HepG2 (cell line): ENCODE data around the gene NEURL3. TPM values are rescaled to one million over a fixed set of nuclear protein-coding genes. Genes with fewer than 3 reads are reported as not detected.

Experiments used
- DR1 ChIP-seq: sonication (generic); formaldehyde crosslinking; IDR thresholded peaks from 2 replicates; pipeline ENCODE4 v1.8.0; 2021; ENCODE audit warnings: mild to moderate bottlenecking, missing genetic modification reagents, inconsistent platforms
- HCFC1 ChIP-seq: fragments of 150-350 bp; IDR thresholded peaks from 2 replicates; pipeline ENCODE4 v1.6.1; 2014; ENCODE audit warnings: low read depth, low read length
- IRX3 ChIP-seq: sonication (generic); formaldehyde crosslinking; IDR thresholded peaks from 2 replicates; pipeline ENCODE4 v1.8.1; 2023; ENCODE audit warnings: mild to moderate bottlenecking, low read depth, missing genetic modification reagents, borderline replicate concordance
- KDM6A ChIP-seq: IDR thresholded peaks from 2 replicates; pipeline ENCODE4 v1.6.1; 2016; ENCODE audit warnings: low read depth
- NR2F2 ChIP-seq: IDR thresholded peaks from 2 replicates; pipeline ENCODE4 v1.6.1; 2012; ENCODE audit warnings: low read depth, inconsistent platforms, borderline replicate concordance
- REPIN1 ChIP-seq: sonication (generic); formaldehyde crosslinking; IDR thresholded peaks from 2 replicates; pipeline ENCODE4 v1.8.0; 2022; ENCODE audit warnings: missing genetic modification reagents, low read depth, mild to moderate bottlenecking, borderline replicate concordance
- TBP ChIP-seq: sonication (generic); formaldehyde crosslinking; IDR thresholded peaks from 2 replicates; pipeline ENCODE4 v1.5.0; 2020; ENCODE audit warnings: missing genetic modification reagents
- TEAD2 ChIP-seq: sonication (generic); formaldehyde crosslinking; IDR thresholded peaks from 2 replicates; pipeline ENCODE4 v1.9.0; 2021; ENCODE audit warnings: missing genetic modification reagents
- ZFP36 ChIP-seq: fragments of 150-350 bp; IDR thresholded peaks from 2 replicates; pipeline ENCODE4 v1.6.1; 2018; ENCODE audit warnings: borderline replicate concordance, low read length, low read depth; ENCODE audit not compliant: partially characterized antibody
- ZFP37 ChIP-seq: sonication (generic); formaldehyde crosslinking; IDR thresholded peaks from 2 replicates; pipeline ENCODE4 v1.4.0; 2020; ENCODE audit warnings: missing genetic modification reagents, borderline replicate concordance
- ZNF207 ChIP-seq: fragments of 450-650 bp; IDR thresholded peaks from 2 replicates; pipeline ENCODE4 v1.6.1; 2016; ENCODE audit warnings: antibody characterized with exemption, borderline replicate concordance
- ZNF275 ChIP-seq: sonication (generic); formaldehyde crosslinking; IDR thresholded peaks from 2 replicates; pipeline ENCODE4 v1.8.0; 2022; ENCODE audit warnings: missing genetic modification reagents, mild to moderate bottlenecking, inconsistent platforms, borderline replicate concordance
- ZNF337 ChIP-seq: sonication (generic); formaldehyde crosslinking; IDR thresholded peaks from 2 replicates; pipeline ENCODE4 v1.5.1; 2020; ENCODE audit warnings: missing genetic modification reagents, low read depth, mild to moderate bottlenecking, borderline replicate concordance
- ZNF619 ChIP-seq: sonication (generic); formaldehyde crosslinking; IDR thresholded peaks from 2 replicates; pipeline ENCODE4 v1.4.0; 2020; ENCODE audit warnings: mild to moderate bottlenecking, missing genetic modification reagents
- ZNF678 ChIP-seq: sonication (generic); formaldehyde crosslinking; IDR thresholded peaks from 2 replicates; pipeline ENCODE4 v1.4.0; 2020; ENCODE audit warnings: mild to moderate bottlenecking, missing genetic modification reagents
- ZSCAN9 ChIP-seq: IDR thresholded peaks from 2 replicates; pipeline ENCODE4 v1.6.1; 2016; ENCODE audit warnings: borderline replicate concordance
- polyA plus RNA-seq, 8 experiments: library from polyadenylated mRNA; depleted of rRNA in 3 of 8; stranded (reverse) in 7 of 8; unstranded in 1 of 8; fragments of >200 nt; fragmentation: Illumina TruSeq in 4 of 8; extraction: Trizol in 4 of 8; gene quantifications; 2 replicates each; pipeline versions ENCODE4 v1.2.1 to v1.2.3, GENCODE V29; 2011 to 2016; ENCODE audit warnings: low read depth in 4 of 8, missing spikeins in 1 of 8, mixed read lengths in 1 of 8; ENCODE audit not compliant: insufficient read depth in 1 of 8
- total RNA-seq, 5 experiments: library from RNA; depleted of rRNA; stranded (reverse); fragments of >200 nt; fragmentation: Illumina TruSeq; extraction: Trizol; gene quantifications; 2 replicates each; pipeline ENCODE4 v1.2.3, GENCODE V29; 2016; ENCODE audit warnings: low read depth in 1 of 5
- TF ChIP-seq, protein P1 (sequence below): sonication (generic); formaldehyde crosslinking; conservative IDR thresholded peaks from 2 replicates; pipeline ENCODE4 v1.4.0; 2020; ENCODE audit warnings: mild to moderate bottlenecking, missing genetic modification reagents, moderate library complexity
- TF ChIP-seq, protein P2 (sequence below): sonication (generic); formaldehyde crosslinking; IDR thresholded peaks from 2 replicates; pipeline ENCODE4 v1.9.0; 2022; ENCODE audit warnings: low read depth, missing genetic modification reagents
- TF ChIP-seq, protein P3 (sequence below): sonication (generic); formaldehyde crosslinking; IDR thresholded peaks from 2 replicates; pipeline ENCODE4 v1.4.0; 2020; ENCODE audit warnings: missing genetic modification reagents

Gene NEURL3
- total and polyA plus RNA-seq, 2 of the 13 experiments (the other 11 are each of a cell fraction or from before 2014, with no cell fraction given), result 0.16 to 1.2 TPM

DNA sequence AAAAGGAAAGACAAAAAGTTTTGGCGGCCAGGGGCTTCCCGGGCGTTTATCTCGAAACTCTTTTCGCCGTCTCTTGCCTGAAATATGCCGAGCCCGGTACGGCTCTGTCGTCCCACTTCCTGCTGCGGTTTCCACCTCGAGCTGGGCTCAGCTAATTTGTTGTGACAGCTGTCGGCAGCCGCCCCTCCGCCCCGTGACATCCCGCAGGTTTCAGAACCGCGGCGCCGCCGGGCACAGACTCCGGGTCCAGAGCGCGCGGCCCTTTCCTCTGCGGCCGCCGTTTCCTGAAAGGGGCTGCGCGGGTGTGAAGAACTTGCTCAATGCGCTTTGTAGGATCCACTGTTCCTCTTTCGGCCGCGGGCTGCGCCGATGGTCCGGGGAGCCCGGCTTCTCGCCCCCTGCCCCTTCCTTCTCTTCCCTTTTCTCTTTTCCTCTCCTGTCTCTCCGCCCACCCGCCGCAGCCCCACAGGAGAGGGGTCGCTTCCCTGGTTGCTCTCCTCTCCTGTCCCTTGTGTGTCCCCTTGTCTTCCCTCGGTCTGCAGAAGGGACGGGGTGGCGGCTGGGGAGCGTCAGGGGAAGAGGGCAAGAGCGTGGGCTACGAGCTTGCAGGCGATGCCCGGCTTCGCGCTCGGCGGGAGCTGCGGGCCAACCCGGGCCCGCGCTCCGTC, 32.0 kb upstream of the NEURL3 start (continued):
- TF ChIP-seq, protein P1, sequence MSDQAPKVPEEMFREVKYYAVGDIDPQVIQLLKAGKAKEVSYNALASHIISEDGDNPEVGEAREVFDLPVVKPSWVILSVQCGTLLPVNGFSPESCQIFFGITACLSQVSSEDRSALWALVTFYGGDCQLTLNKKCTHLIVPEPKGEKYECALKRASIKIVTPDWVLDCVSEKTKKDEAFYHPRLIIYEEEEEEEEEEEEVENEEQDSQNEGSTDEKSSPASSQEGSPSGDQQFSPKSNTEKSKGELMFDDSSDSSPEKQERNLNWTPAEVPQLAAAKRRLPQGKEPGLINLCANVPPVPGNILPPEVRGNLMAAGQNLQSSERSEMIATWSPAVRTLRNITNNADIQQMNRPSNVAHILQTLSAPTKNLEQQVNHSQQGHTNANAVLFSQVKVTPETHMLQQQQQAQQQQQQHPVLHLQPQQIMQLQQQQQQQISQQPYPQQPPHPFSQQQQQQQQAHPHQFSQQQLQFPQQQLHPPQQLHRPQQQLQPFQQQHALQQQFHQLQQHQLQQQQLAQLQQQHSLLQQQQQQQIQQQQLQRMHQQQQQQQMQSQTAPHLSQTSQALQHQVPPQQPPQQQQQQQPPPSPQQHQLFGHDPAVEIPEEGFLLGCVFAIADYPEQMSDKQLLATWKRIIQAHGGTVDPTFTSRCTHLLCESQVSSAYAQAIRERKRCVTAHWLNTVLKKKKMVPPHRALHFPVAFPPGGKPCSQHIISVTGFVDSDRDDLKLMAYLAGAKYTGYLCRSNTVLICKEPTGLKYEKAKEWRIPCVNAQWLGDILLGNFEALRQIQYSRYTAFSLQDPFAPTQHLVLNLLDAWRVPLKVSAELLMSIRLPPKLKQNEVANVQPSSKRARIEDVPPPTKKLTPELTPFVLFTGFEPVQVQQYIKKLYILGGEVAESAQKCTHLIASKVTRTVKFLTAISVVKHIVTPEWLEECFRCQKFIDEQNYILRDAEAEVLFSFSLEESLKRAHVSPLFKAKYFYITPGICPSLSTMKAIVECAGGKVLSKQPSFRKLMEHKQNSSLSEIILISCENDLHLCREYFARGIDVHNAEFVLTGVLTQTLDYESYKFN, result no peak
- TF ChIP-seq ZFP37 (CRISPR knock-in tag) (no peak), TBP (CRISPR knock-in tag) (no peak), ZNF337 (CRISPR knock-in tag) (no peak), DR1 (CRISPR knock-in tag) (no peak), IRX3 (CRISPR knock-in tag) (no peak), KDM6A (CRISPR knock-in tag) (no peak), TEAD2 (CRISPR knock-in tag) (no peak), ZNF275 (CRISPR knock-in tag) (no peak), ZNF678 (CRISPR knock-in tag) (no peak), NR2F2 (no peak; the same call in 1 of the 2 replicates), ZNF619 (no peak), ZFP36 (no peak), REPIN1 (CRISPR knock-in tag) (0 out of 2 replicates have a peak, but pooled peaks have one; percentile 20), HCFC1 (no peak), ZSCAN9 (CRISPR knock-in tag) (no peak), ZNF207 (no peak)
- TF ChIP-seq, protein P2, sequence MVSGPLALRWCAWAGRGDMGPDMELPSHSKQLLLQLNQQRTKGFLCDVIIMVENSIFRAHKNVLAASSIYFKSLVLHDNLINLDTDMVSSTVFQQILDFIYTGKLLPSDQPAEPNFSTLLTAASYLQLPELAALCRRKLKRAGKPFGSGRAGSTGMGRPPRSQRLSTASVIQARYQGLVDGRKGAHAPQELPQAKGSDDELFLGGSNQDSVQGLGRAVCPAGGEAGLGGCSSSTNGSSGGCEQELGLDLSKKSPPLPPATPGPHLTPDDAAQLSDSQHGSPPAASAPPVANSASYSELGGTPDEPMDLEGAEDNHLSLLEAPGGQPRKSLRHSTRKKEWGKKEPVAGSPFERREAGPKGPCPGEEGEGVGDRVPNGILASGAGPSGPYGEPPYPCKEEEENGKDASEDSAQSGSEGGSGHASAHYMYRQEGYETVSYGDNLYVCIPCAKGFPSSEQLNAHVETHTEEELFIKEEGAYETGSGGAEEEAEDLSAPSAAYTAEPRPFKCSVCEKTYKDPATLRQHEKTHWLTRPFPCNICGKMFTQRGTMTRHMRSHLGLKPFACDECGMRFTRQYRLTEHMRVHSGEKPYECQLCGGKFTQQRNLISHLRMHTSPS (CRISPR knock-in tag), result peak; percentile 28; the same call in 1 of the 2 replicates
- TF ChIP-seq, protein P3, sequence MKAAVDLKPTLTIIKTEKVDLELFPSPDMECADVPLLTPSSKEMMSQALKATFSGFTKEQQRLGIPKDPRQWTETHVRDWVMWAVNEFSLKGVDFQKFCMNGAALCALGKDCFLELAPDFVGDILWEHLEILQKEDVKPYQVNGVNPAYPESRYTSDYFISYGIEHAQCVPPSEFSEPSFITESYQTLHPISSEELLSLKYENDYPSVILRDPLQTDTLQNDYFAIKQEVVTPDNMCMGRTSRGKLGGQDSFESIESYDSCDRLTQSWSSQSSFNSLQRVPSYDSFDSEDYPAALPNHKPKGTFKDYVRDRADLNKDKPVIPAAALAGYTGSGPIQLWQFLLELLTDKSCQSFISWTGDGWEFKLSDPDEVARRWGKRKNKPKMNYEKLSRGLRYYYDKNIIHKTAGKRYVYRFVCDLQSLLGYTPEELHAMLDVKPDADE (CRISPR knock-in tag), result 0 out of 2 replicates have a peak, but pooled peaks have one; percentile 66
